GM12873 (cell line): ENCODE results near the gene HIGD1C.

ENCODE experiments used
- CTCF ChIP-seq: IDR thresholded peaks from 2 replicates; pipeline ENCODE4 v1.5.1; 2012; ENCODE audit warnings: low read depth, mild to moderate bottlenecking, moderate library complexity, low read length, control low read depth; ENCODE audit not compliant: insufficient read depth; ENCODE audit errors: missing control alignments

HIGD1C gene

GRCh38 chr12:50928392-50928791 lies 24.0 kb upstream of the HIGD1C start:
- TF ChIP-seq CTCF: no peak

- no peak for TF ChIP-seq CTCF
Measured at GRCh38 chr12:50929831-50930230, 22.5 kb upstream of the HIGD1C start.

GRCh38 chr12:50932787-50933280 lies 19.5 kb upstream of the HIGD1C start:
- TF ChIP-seq CTCF: no peak

GRCh38 chr12:50933459-50934124 lies 18.8 kb upstream of the HIGD1C start:
- no peak for TF ChIP-seq CTCF

- TF ChIP-seq CTCF: no peak
Measured at GRCh38 chr12:50934371-50934851, 17.9 kb upstream of the HIGD1C start.

- TF ChIP-seq CTCF: no peak
Measured at GRCh38 chr12:50934981-50935807, 17.1 kb upstream of the HIGD1C start.

GRCh38 chr12:50936821-50937530 lies 15.4 kb upstream of the HIGD1C start:
- TF ChIP-seq CTCF: no peak
